ENCODE data around the gene HDGF. TPM values are rescaled to one million over a fixed set of nuclear protein-coding genes. Genes with fewer than 3 reads are reported as not detected.
A peak's percentile ranks its signal among the peaks of the same experiment; 100 is the strongest.

Gene HDGF
- total and polyA plus RNA-seq, 8 donors, result 43.5 to 112 (median 66.0) TPM

GRCh38 chr1:156693848-156694689 lies 57.4 kb downstream of the HDGF start:
- TF ChIP-seq CTCF (IDR thresholded peaks at IDR 0.05), result no peak
- Histone ChIP-seq H3K4me1 (peaks cover 5 to 12% (median 9%) of the 10 kb centered on the region in 3 donors), H3K27ac (no peak overlapping the region), H3K27me3 (no peaks in the 10 kb centered on the region), H3K9me3 (no peaks in the 10 kb centered on the region), H3K36me3 (no peaks in the 10 kb centered on the region), H3K4me3 (no peak overlapping the region)
- peak in 1 of 6 donors; percentile 51 for DNase-seq
- peak in 2 of 4 donors; percentile 29 to 46 for ATAC-seq
- 76 to 80% methylated on average over 12 of the region's 12 CpGs for WGBS, 2 donors
- no peak for FAIRE-seq
- intact Hi-C loops (cut with DNase I), result loop anchor here in 2 of 3 donors (5.0 kb wide), 1 partner anchor 33 kb away; the partner anchor contains the start of genes ISG20L2 (in 2 of the 2) and METTL25B (in 2 of the 2)

- DNase-seq (peak; percentile 24 to 81 (median 71)), ATAC-seq (peak; percentile 80 to 85 (median 84)), FAIRE-seq (no peak)
- H3K27me3 ChIP-seq, result no peaks in the 10 kb centered on the region
- H3K9me3 ChIP-seq, result no peaks in the 10 kb centered on the region
- intact Hi-C loops (cut with DNase I), result loop anchor here in 2 of 3 donors (5.0 kb wide), 1 partner anchor 34 kb away; the partner anchor contains the start of genes ISG20L2 (in 2 of the 2) and METTL25B (in 2 of the 2)
- H3K27ac ChIP-seq, result no peak overlapping the region
- 50 to 60% methylated on average over 14 to 16 of the region's 16 CpGs for WGBS, 2 donors
- no peak for TF ChIP-seq CTCF (IDR thresholded peaks at IDR 0.05)
- H3K4me1 ChIP-seq, result peaks cover 5 to 12% (median 9%) of the 10 kb centered on the region in 3 donors
- H3K4me3 ChIP-seq, result no peak overlapping the region
- H3K36me3 ChIP-seq, result no peaks in the 10 kb centered on the region
Observed at GRCh38 chr1:156692925-156693847, 58.3 kb downstream of the HDGF start.

- H3K4me3 ChIP-seq, result no peak overlapping the region
- H3K27ac ChIP-seq, result no peak overlapping the region
- no peaks in the 10 kb centered on the region for H3K9me3 ChIP-seq
- DNase-seq (peak in 1 of 6 donors; percentile 61), ATAC-seq (peak; percentile 52 to 60 (median 60)), FAIRE-seq (no peak)
- intact Hi-C loops (cut with DNase I), result loop anchor here in 2 of 3 donors (5.0 kb wide), 1 partner anchor 35 kb away; the partner anchor contains the start of genes ISG20L2 (in 2 of the 2) and METTL25B (in 2 of the 2)
- peaks cover 5 to 12% (median 9%) of the 10 kb centered on the region in 3 donors for H3K4me1 ChIP-seq
- no peaks in the 10 kb centered on the region for H3K27me3 ChIP-seq
- H3K36me3 ChIP-seq, result no peaks in the 10 kb centered on the region
- TF ChIP-seq CTCF (IDR thresholded peaks at IDR 0.05), result no peak
- whole genome bisulfite sequencing, 2 donors, result 20 to 24% methylated on average over 13 of the region's 13 CpGs
Observed at GRCh38 chr1:156692441-156692924, 59.0 kb downstream of the HDGF start.

Other genes starting within 250 kb of the HDGF start
- gene IQGAP3, start 179.1 kb downstream of the HDGF start, total RNA-seq, result under 1 TPM in 5 of 6 donors, not detected in 1; 0.04 to 0.90 (median 0.32) TPM
- under 1 TPM; 0.02 to 0.23 TPM for gene IQGAP3, start 179.1 kb downstream of the HDGF start, polyA plus RNA-seq
- not detected for gene TTC24, start 172.0 kb downstream of the HDGF start, total RNA-seq
- gene TTC24, start 172.0 kb downstream of the HDGF start, polyA plus RNA-seq, result not detected
- 10 to 100 TPM; 23.9 to 38.5 (median 36.1) TPM for gene NAXE, start 159.9 kb downstream of the HDGF start, total RNA-seq
- 10 to 100 TPM; 35.0 to 60.4 TPM for gene NAXE, start 159.9 kb downstream of the HDGF start, polyA plus RNA-seq
- 10 to 100 TPM in 3 of 6 donors, 1 to 10 TPM in 3; 6.4 to 16.0 (median 11.4) TPM for gene GPATCH4, start 150.2 kb downstream of the HDGF start, total RNA-seq
- 10 to 100 TPM; 14.4 to 16.9 TPM for gene GPATCH4, start 150.2 kb downstream of the HDGF start, polyA plus RNA-seq
- not detected for gene HAPLN2, start 132.3 kb downstream of the HDGF start, total RNA-seq
- gene HAPLN2, start 132.3 kb downstream of the HDGF start, polyA plus RNA-seq, result under 1 TPM; 0.38 to 0.46 TPM
- under 1 TPM in 1 of 6 donors, not detected in 5; 0.12 TPM for gene BCAN, start 109.6 kb downstream of the HDGF start, total RNA-seq
- not detected for gene BCAN, start 109.6 kb downstream of the HDGF start, polyA plus RNA-seq
- 1 to 10 TPM; 1.1 to 7.6 (median 3.4) TPM for gene NES, start 74.3 kb downstream of the HDGF start, total RNA-seq
- 1 to 10 TPM; 3.5 to 7.0 TPM for gene NES, start 74.3 kb downstream of the HDGF start, polyA plus RNA-seq
- gene CRABP2, start 46.1 kb downstream of the HDGF start, total RNA-seq, result 1 to 10 TPM in 3 of 6 donors, under 1 TPM in 3; 0.38 to 5.0 (median 1.2) TPM
- gene CRABP2, start 46.1 kb downstream of the HDGF start, polyA plus RNA-seq, result 1 to 10 TPM; 3.3 to 4.0 TPM
- 10 to 100 TPM; 16.8 to 22.6 (median 18.2) TPM for gene METTL25B, start 23.2 kb downstream of the HDGF start, total RNA-seq
- 10 to 100 TPM; 56.0 to 64.9 TPM for gene METTL25B, start 23.2 kb downstream of the HDGF start, polyA plus RNA-seq
- 10 to 100 TPM in 3 of 6 donors, 1 to 10 TPM in 3; 7.7 to 13.2 (median 9.6) TPM for gene ISG20L2, start 22.9 kb downstream of the HDGF start, total RNA-seq
- 1 to 10 TPM; 5.2 to 8.8 TPM for gene ISG20L2, start 22.9 kb downstream of the HDGF start, polyA plus RNA-seq
- 10 to 100 TPM; 39.8 to 57.8 (median 43.6) TPM for gene MRPL24, start 10.6 kb downstream of the HDGF start, total RNA-seq
- gene MRPL24, start 10.6 kb downstream of the HDGF start, polyA plus RNA-seq, result 10 to 100 TPM; 64.5 to 68.6 TPM
- 10 to 100 TPM; 18.5 to 34.7 (median 20.3) TPM for gene PRCC, start 15.9 kb upstream of the HDGF start, total RNA-seq
- 10 to 100 TPM; 31.4 to 41.6 TPM for gene PRCC, start 15.9 kb upstream of the HDGF start, polyA plus RNA-seq
- 1 to 10 TPM in 2 of 6 donors, under 1 TPM in 4; 0.16 to 1.5 (median 0.71) TPM for gene SH2D2A, start 65.2 kb upstream of the HDGF start, total RNA-seq
- gene SH2D2A, start 65.2 kb upstream of the HDGF start, polyA plus RNA-seq, result 1 to 10 TPM in 1 of 2 donors, under 1 TPM in 1; 0.40 to 1.3 TPM
- gene INSRR, start 107.4 kb upstream of the HDGF start, total RNA-seq, result under 1 TPM; 0.03 to 0.47 (median 0.09) TPM
- under 1 TPM; 0.94 to 0.99 TPM for gene INSRR, start 107.4 kb upstream of the HDGF start, polyA plus RNA-seq
- gene NTRK1, start 109.2 kb upstream of the HDGF start, total RNA-seq, result under 1 TPM; 0.20 to 0.79 (median 0.35) TPM
- 1 to 10 TPM in 1 of 2 donors, under 1 TPM in 1; 0.99 to 1.1 TPM for gene NTRK1, start 109.2 kb upstream of the HDGF start, polyA plus RNA-seq
- 1 to 10 TPM; 1.7 to 5.6 (median 2.8) TPM for gene PEAR1, start 142.0 kb upstream of the HDGF start, total RNA-seq
- 1 to 10 TPM; 6.6 to 7.1 TPM for gene PEAR1, start 142.0 kb upstream of the HDGF start, polyA plus RNA-seq
- not detected for gene LRRC71, start 169.0 kb upstream of the HDGF start, total RNA-seq
- gene LRRC71, start 169.0 kb upstream of the HDGF start, polyA plus RNA-seq, result under 1 TPM; 0.30 to 0.59 TPM